NT2/D1 (cell line): ENCODE data around the gene BCL2L11.

Experiments
- SUZ12 ChIP-seq: IDR thresholded peaks from 2 replicates; pipeline ENCODE4 v1.6.1; 2011; ENCODE audit not compliant: insufficient read length, insufficient read depth; ENCODE audit errors: extremely low read depth
- YY1 ChIP-seq: IDR thresholded peaks from 2 replicates; pipeline ENCODE4 v1.6.1; 2011; ENCODE audit not compliant: insufficient read length, insufficient read depth
- ZNF274 ChIP-seq: IDR thresholded peaks from 2 replicates; pipeline ENCODE4 v1.6.1; 2011; ENCODE audit warnings: mild to moderate bottlenecking, low read depth, low read length

- TF ChIP-seq ZNF274: no peak
- no peak for TF ChIP-seq SUZ12
- TF ChIP-seq YY1: no peak
Observed at GRCh38 chr2:111095434-111095833, 25.3 kb upstream of the BCL2L11 start.
